Measurements from ENCODE around the gene HPDL.

Gene HPDL

GRCh38 chr1:45378184-45378583 is 51.5 kb downstream of the HPDL start:
- ATAC-seq, result no peak
- TF ChIP-seq GLIS3 (CRISPR knock-in tag; IDR thresholded peaks at IDR 0.05), result no peak
- TF ChIP-seq RARB (CRISPR knock-in tag; IDR thresholded peaks at IDR 0.05), result no peak
- TF ChIP-seq, protein P1, sequence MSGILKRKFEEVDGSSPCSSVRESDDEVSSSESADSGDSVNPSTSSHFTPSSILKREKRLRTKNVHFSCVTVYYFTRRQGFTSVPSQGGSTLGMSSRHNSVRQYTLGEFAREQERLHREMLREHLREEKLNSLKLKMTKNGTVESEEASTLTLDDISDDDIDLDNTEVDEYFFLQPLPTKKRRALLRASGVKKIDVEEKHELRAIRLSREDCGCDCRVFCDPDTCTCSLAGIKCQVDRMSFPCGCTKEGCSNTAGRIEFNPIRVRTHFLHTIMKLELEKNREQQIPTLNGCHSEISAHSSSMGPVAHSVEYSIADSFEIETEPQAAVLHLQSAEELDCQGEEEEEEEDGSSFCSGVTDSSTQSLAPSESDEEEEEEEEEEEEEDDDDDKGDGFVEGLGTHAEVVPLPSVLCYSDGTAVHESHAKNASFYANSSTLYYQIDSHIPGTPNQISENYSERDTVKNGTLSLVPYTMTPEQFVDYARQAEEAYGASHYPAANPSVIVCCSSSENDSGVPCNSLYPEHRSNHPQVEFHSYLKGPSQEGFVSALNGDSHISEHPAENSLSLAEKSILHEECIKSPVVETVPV (CRISPR knock-in tag; IDR thresholded peaks at IDR 0.05), result no peak
- TF ChIP-seq, protein P2, sequence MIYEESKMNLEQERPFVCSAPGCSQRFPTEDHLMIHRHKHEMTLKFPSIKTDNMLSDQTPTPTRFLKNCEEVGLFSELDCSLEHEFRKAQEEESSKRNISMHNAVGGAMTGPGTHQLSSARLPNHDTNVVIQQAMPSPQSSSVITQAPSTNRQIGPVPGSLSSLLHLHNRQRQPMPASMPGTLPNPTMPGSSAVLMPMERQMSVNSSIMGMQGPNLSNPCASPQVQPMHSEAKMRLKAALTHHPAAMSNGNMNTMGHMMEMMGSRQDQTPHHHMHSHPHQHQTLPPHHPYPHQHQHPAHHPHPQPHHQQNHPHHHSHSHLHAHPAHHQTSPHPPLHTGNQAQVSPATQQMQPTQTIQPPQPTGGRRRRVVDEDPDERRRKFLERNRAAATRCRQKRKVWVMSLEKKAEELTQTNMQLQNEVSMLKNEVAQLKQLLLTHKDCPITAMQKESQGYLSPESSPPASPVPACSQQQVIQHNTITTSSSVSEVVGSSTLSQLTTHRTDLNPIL (CRISPR knock-in tag; IDR thresholded peaks at IDR 0.05; ENCODE audit: low read depth), result no peak
- TF ChIP-seq OSR1 (CRISPR knock-in tag; IDR thresholded peaks at IDR 0.05), result no peak
- no peak for TF ChIP-seq PPARA (CRISPR knock-in tag; IDR thresholded peaks at IDR 0.05; ENCODE audit: borderline replicate concordance)
- TF ChIP-seq CSDC2 (CRISPR knock-in tag; IDR thresholded peaks at IDR 0.05), result no peak
- TF ChIP-seq ESRRG (CRISPR knock-in tag; IDR thresholded peaks at IDR 0.05), result no peak
- TF ChIP-seq SNAI2 (CRISPR knock-in tag; IDR thresholded peaks at IDR 0.05), result no peak
- no peak for TF ChIP-seq TOX (CRISPR knock-in tag; IDR thresholded peaks at IDR 0.05; ENCODE audit: borderline replicate concordance)
- TF ChIP-seq ZNF70 (CRISPR knock-in tag; IDR thresholded peaks at IDR 0.05), result no peak
- TF ChIP-seq BACH2 (CRISPR knock-in tag; IDR thresholded peaks at IDR 0.05; ENCODE audit: borderline replicate concordance), result no peak
- no peak for TF ChIP-seq ZFP30 (CRISPR knock-in tag; IDR thresholded peaks at IDR 0.05)
- TF ChIP-seq ZNF8 (CRISPR knock-in tag; IDR thresholded peaks at IDR 0.05), result no peak

All from SK-N-SH treated with all-trans-retinoic acid at 6 μM for 48 hours (cell line).